Heart left ventricle (tissue), 16 donors: ENCODE measurements around the gene RPL13A. TPM values are rescaled to one million over a fixed set of nuclear protein-coding genes. Genes with fewer than 3 reads are reported as not detected.

Experiments
- ATAC-seq, 4 donors: fragments of 200-7000 bp; cut with Tn5 transposase; one replicate each; pipeline ENCODE4 v1.9.1; 2020 to 2022; ENCODE audit warnings: moderate library complexity in 4 of 4, mild to moderate bottlenecking in 3 of 4, moderate number of reproducible peaks in 1 of 4
- DNase-seq, 5 donors: peaks; one replicate each; pipeline ENCODE4 v3.0.0-alpha.2; 2020
- H3K27ac ChIP-seq, 12 donors: fragments of 200-600 bp; sonication (generic) in 4 of 12; one replicate each; pipeline versions ENCODE4 v1.5.0 to v1.8.0; 2016 to 2022; ENCODE audit warnings: mild to moderate bottlenecking in 2 of 12
- H3K27me3 ChIP-seq, 9 donors: fragments of 200-600 bp; sonication (generic) in 2 of 9; one replicate each; pipeline versions ENCODE4 v1.5.1 to v1.8.0; 2016 to 2022; ENCODE audit warnings: mild to moderate bottlenecking in 3 of 9
- H3K36me3 ChIP-seq, 9 donors: fragments of 200-600 bp; sonication (generic) in 2 of 9; one replicate each; pipeline versions ENCODE4 v1.5.0 to v1.8.0; 2018 to 2022; ENCODE audit warnings: mild to moderate bottlenecking in 2 of 9
- H3K4me1 ChIP-seq, 12 donors: fragments of 200-600 bp; sonication (generic) in 4 of 12; one replicate each; pipeline versions ENCODE4 v1.5.0 to v1.8.0; 2016 to 2022; ENCODE audit warnings: mild to moderate bottlenecking in 3 of 12
- H3K4me3 ChIP-seq, 12 donors: fragments of 200-600 bp; sonication (generic) in 4 of 12; one replicate each; pipeline versions ENCODE4 v1.5.0 to v1.8.0; 2017 to 2022; ENCODE audit warnings: mild to moderate bottlenecking in 9 of 12, moderate library complexity in 4 of 12
- H3K9me3 ChIP-seq, 12 donors: fragments of 200-600 bp; sonication (generic) in 4 of 12; one replicate each; pipeline versions ENCODE4 v1.5.0 to v1.8.0; 2016 to 2022; ENCODE audit warnings: mild to moderate bottlenecking in 1 of 12
- CTCF ChIP-seq, 12 donors: fragments of 200-600 bp; sonication (generic) in 4 of 12; IDR thresholded peaks; one replicate each; pipeline versions ENCODE4 v1.5.0 to v1.8.0; 2018 to 2022; ENCODE audit warnings: antibody characterized with exemption in 12 of 12, mild to moderate bottlenecking in 5 of 12
- POLR2A ChIP-seq, 2 donors: fragments of 450-650 bp; IDR thresholded peaks; one replicate each; pipeline ENCODE4 v1.6.1; 2017; ENCODE audit warnings: antibody characterized with exemption in 2 of 2, mild to moderate bottlenecking in 2 of 2, moderate library complexity in 2 of 2
- WGBS, 4 donors: extraction: QIAGEN DNeasy Blood & Tissue Kit in 2 of 4; methylation state at CpG; one replicate each; pipeline versions ENCODE4 v1.1.5 to v1.1.7; 2013 to 2018; 5-methylcytosine and 5-hydroxymethylcytosine counted together
- intact Hi-C, 10 donors: fragments of 100-400 bp; cut with DNase I; formaldehyde crosslinking; loops; one replicate each; pipeline versions ENCODE4 v1.11.1 to v1.14.2; 2022
- polyA plus RNA-seq, 2 donors: library from polyadenylated mRNA; stranded (reverse); fragments of 200-250 nt; gene quantifications; one replicate each; pipeline ENCODE4 v1.2.3, GENCODE V29; 2013
- total RNA-seq, 9 donors: library from RNA; depleted of rRNA in 2 of 9; stranded (reverse); fragments of >200 nt in 2 of 9; fragmentation: NEBNext Ultra II Directional in 3 of 9; extraction: Animal tissue kit (Norgen Biotek cat#: 25700) in 3 of 9; gene quantifications; one replicate each; pipeline versions ENCODE4 v1.1.0 to v1.2.4, GENCODE V29; 2016 to 2023
- donor health status: ischemic (EF 13 %, LVEDD 7.1; RV severe dilation, severe dysfunction).
- donor health status: healthy with polysubstance abuse.
- donor health status: DM: no; HTN: yes; CAD: no.
- donor health status: DM: no; HTN: no; CAD: no.
- donor health status: ischemic (EF 25% LVEDD 6.9; RV normal size, moderate dysfunction).
- donor health status: ischemic (EF 25% LVEDD 5.7; RV mildly dilated, moderate dysfunction).
- donor health status: healthy.
- donor health status: DM: yes; HTN: yes; CAD: no.
- donor health status: ischemic (EF 35%, LVEDD 5.7; RV mildly dilated, moderate dysfunction).
- donor health status: nonischemic (EF 11% LVEDD 7.7; RV severe dilation, severe dysfunction).
- donor health status: DM: yes; HTN: yes; CAD: no.
- donor health status: PGD.
- donor health status: ischemic (EF 29% LVEDD 5.4; RV normal size, mild dysfunction).
- donor health status: nonischemic (EF 23%, LVEDD 6.1; RV moderate dilation, normal function).

Gene RPL13A
- total and polyA plus RNA-seq, 11 donors, result 876 to 2,850 (median 1,261) TPM

DNA sequence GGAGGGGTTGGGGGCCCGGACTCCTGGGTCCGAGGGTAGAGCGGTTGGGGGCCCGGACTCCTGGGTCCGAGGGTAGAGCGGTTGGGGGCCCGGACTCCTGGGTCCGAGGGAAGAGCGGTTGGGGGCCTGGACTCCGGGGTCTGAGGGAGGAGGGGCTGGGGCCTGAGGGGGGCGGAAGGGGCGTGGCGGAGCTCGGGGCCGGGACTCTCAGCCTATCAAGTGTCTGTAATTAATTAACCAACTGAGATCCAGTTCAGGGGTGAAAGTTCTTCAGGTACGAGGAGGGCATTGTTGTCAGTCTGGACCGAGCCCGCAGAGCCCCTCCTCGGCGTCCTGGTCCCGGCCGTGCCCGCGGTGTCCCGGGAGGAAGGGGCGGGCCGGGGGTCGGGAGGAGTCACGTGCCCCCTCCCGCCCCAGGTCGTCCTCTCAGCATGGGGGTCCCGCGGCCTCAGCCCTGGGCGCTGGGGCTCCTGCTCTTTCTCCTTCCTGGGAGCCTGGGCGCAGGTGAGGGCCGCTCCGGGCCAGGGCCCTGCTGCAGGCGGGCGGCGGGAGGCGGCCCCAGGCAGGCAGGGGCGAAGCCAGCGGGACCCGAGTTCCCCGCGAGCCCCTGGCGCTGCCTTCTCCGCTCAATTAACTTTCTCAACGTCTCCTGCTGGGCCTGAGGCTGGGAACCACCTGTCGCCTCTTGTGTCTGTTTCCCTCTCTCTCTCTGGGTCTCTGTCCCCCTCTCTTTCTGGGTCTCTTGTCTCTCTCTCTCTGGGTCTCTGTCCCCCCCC is 25.8 kb downstream of the RPL13A start:
- Histone ChIP-seq H3K36me3 (peaks cover 0 to 21% (median 0%) of the 10 kb centered on the region in 9 donors), H3K4me3 (peak overlapping the region; percentile 67 to 92 (median 77)), H3K9me3 (no peaks in the 10 kb centered on the region), H3K27ac (peak overlapping the region; percentile 75 to 92 (median 90)), H3K27me3 (no peaks in the 10 kb centered on the region), H3K4me1 (peaks cover 0 to 54% (median 19%) of the 10 kb centered on the region in 12 donors)
- no peak for TF ChIP-seq POLR2A (IDR thresholded peaks at IDR 0.05)
- no peak for TF ChIP-seq CTCF (IDR thresholded peaks at IDR 0.05)
- DNase-seq, result peak; percentile 55 to 80 (median 69)
- peak; percentile 35 to 79 (median 77) for ATAC-seq
- intact Hi-C loops, result no loop called here
- WGBS, 4 donors, result 0 to 2% (median 1%) methylated on average over 25 to 50 of the region's 50 CpGs

DNA sequence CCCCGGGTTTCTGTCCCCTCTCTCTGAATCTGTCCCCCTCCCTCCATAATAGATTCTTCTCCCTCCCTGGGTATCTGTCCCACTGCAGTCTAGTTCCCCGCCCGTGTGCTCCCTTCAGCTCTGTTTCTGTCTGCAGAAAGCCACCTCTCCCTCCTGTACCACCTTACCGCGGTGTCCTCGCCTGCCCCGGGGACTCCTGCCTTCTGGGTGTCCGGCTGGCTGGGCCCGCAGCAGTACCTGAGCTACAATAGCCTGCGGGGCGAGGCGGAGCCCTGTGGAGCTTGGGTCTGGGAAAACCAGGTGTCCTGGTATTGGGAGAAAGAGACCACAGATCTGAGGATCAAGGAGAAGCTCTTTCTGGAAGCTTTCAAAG is 26.3 kb downstream of the RPL13A start:
- ATAC-seq, result no peak
- Histone ChIP-seq H3K27ac (peak overlapping the region; percentile 75 to 92 (median 90)), H3K36me3 (peaks cover 0 to 26% (median 0%) of the 10 kb centered on the region in 9 donors), H3K4me3 (peak overlapping the region; percentile 67 to 92 (median 77)), H3K9me3 (no peaks in the 10 kb centered on the region), H3K4me1 (peaks cover 0 to 54% (median 19%) of the 10 kb centered on the region in 12 donors), H3K27me3 (no peaks in the 10 kb centered on the region)
- intact Hi-C loops, result no loop called here
- TF ChIP-seq CTCF (IDR thresholded peaks at IDR 0.05), result no peak
- no peak for TF ChIP-seq POLR2A (IDR thresholded peaks at IDR 0.05)
- no peak for DNase-seq
- 45 to 61% (median 51%) methylated on average over 12 of the region's 12 CpGs for WGBS, 4 donors

GRCh38 chr19:49514151-49514550 is 26.7 kb downstream of the RPL13A start:
- DNase-seq, result peak in 1 of 5 donors; percentile 11

More at GRCh38 chr19:49514151-49514550, 26.7 kb downstream of the RPL13A start:
- H3K27me3 ChIP-seq, result no peaks in the 10 kb centered on the region
- H3K4me1 ChIP-seq, result peaks cover 0 to 54% (median 19%) of the 10 kb centered on the region in 12 donors
- H3K36me3 ChIP-seq, result peaks cover 0 to 26% (median 0%) of the 10 kb centered on the region in 9 donors
- peak overlapping the region in 9 of 12 donors; percentile 68 to 92 (median 79) for H3K4me3 ChIP-seq
- peak overlapping the region in 7 of 12 donors; percentile 75 to 92 (median 90) for H3K27ac ChIP-seq
- TF ChIP-seq POLR2A (IDR thresholded peaks at IDR 0.05) (no peak), CTCF (IDR thresholded peaks at IDR 0.05) (no peak)
- ATAC-seq, result no peak
- H3K9me3 ChIP-seq, result no peaks in the 10 kb centered on the region
- 87 to 92% (median 88%) methylated on average over 18 to 21 of the region's 21 CpGs for whole genome bisulfite sequencing, 4 donors
- intact Hi-C loops, result no loop called here
